DND-41 (cell line): ENCODE results near the gene PPP1R13B.

Experiments used
- ATAC-seq: fragments of 200-7000 bp; cut with Tn5 transposase; 3 replicates; pipeline ENCODE4 v1.9.1; 2021; ENCODE audit warnings: low read depth; ENCODE audit not compliant: insufficient read depth
- DNase-seq: peaks from one replicate; pipeline ENCODE4 v3.0.0-alpha.2; 2020
- H2AFZ ChIP-seq: 2 replicates; pipeline ENCODE4 v1.6.0; 2012; ENCODE audit warnings: low read depth, low read length
- H3K27ac ChIP-seq: 2 replicates; pipeline ENCODE4 v1.5.1; 2012; ENCODE audit warnings: low read length, inconsistent platforms
- H3K27me3 ChIP-seq: fragments of 200-600 bp; sonication (generic); 2 replicates; pipeline ENCODE4 v1.6.0; 2012; ENCODE audit warnings: low read length, mild to moderate bottlenecking, inconsistent platforms; ENCODE audit not compliant: insufficient read depth, poor library complexity
- H3K36me3 ChIP-seq: 2 replicates; pipeline ENCODE4 v1.5.1; 2012; ENCODE audit warnings: low read length, inconsistent platforms; ENCODE audit not compliant: insufficient read depth
- H3K4me1 ChIP-seq: 2 replicates; pipeline ENCODE4 v1.5.1; 2012; ENCODE audit warnings: mild to moderate bottlenecking, low read length; ENCODE audit not compliant: insufficient read depth
- H3K4me2 ChIP-seq: 2 replicates; pipeline ENCODE4 v1.6.0; 2012; ENCODE audit warnings: mild to moderate bottlenecking, moderate library complexity, low read length, inconsistent platforms; ENCODE audit not compliant: insufficient read depth
- H3K4me3 ChIP-seq, 2 experiments: fragments of 200-600 bp in 1 of 2; shearing (Covaris generic) in 1 of 2; 2 replicates each; pipeline ENCODE4 v1.5.1; 2012 to 2016; ENCODE audit warnings: inconsistent platforms in 2 of 2, low read length in 2 of 2, mild to moderate bottlenecking in 2 of 2, low read depth in 1 of 2, moderate library complexity in 1 of 2
- H3K79me2 ChIP-seq: 2 replicates; pipeline ENCODE4 v1.6.0; 2012; ENCODE audit warnings: low read length, inconsistent platforms; ENCODE audit not compliant: insufficient read depth
- H3K9ac ChIP-seq: 2 replicates; pipeline ENCODE4 v1.6.0; 2012; ENCODE audit warnings: low read depth, mild to moderate bottlenecking, inconsistent platforms, low read length, moderate library complexity
- H3K9me3 ChIP-seq: 2 replicates; pipeline ENCODE4 v1.5.1; 2012; ENCODE audit warnings: low read length, moderate library complexity, mild to moderate bottlenecking, inconsistent platforms; ENCODE audit not compliant: insufficient read depth, severe bottlenecking
- H4K20me1 ChIP-seq: 2 replicates; pipeline ENCODE4 v1.6.0; 2012; ENCODE audit warnings: low read length; ENCODE audit not compliant: insufficient read depth
- CTCF ChIP-seq: IDR thresholded peaks from 2 replicates; pipeline ENCODE4 v1.5.1; 2012; ENCODE audit warnings: borderline replicate concordance, low read length, moderate library complexity, mild to moderate bottlenecking; ENCODE audit not compliant: poor library complexity, severe bottlenecking; ENCODE audit errors: extremely low read depth
- EZH2 ChIP-seq: IDR thresholded peaks from 3 replicates; pipeline ENCODE4 v1.6.1; 2012; ENCODE audit warnings: borderline replicate concordance, low read depth, mild to moderate bottlenecking, moderate library complexity, low read length, inconsistent platforms; ENCODE audit not compliant: severe bottlenecking

Gene PPP1R13B

DNA sequence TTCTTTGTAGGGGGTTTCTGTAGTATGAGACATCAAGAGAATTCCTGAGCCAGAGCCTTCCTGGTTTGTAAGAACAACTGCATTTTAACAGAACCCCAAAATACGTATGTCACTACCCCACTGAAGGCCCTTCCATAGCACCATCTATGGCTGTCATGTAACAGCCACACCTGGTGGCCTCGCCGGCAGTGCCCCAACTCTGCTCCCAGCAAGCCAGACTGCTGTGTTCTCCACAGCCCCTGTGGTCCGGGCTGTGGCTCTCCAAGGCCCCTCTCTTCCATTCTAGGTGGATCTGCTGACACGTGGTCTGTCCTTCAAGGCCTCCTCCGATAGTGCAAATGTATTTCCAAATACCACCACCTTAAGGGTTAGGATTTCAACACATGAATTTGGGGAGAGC is 9.9 kb upstream of the PPP1R13B start:
- H3K4me2 ChIP-seq, result no peak overlapping the region
- H3K27me3 ChIP-seq, result peaks cover 3% of the 10 kb centered on the region
- H3K9ac ChIP-seq, result no peak overlapping the region
- TF ChIP-seq EZH2, result no peak
- TF ChIP-seq CTCF, result no peak
- no peaks in the 10 kb centered on the region for H3K4me1 ChIP-seq
- H4K20me1 ChIP-seq, result no peaks in the 10 kb centered on the region
- H3K4me3 ChIP-seq, result no peak overlapping the region
- no peak overlapping the region for H3K27ac ChIP-seq
- H3K36me3 ChIP-seq, result no peaks in the 10 kb centered on the region
- no peaks in the 10 kb centered on the region for H3K79me2 ChIP-seq
- H2AFZ ChIP-seq, result no peak overlapping the region
- ATAC-seq (no peak), DNase-seq (no peak)
- no peaks in the 10 kb centered on the region for H3K9me3 ChIP-seq

DNA sequence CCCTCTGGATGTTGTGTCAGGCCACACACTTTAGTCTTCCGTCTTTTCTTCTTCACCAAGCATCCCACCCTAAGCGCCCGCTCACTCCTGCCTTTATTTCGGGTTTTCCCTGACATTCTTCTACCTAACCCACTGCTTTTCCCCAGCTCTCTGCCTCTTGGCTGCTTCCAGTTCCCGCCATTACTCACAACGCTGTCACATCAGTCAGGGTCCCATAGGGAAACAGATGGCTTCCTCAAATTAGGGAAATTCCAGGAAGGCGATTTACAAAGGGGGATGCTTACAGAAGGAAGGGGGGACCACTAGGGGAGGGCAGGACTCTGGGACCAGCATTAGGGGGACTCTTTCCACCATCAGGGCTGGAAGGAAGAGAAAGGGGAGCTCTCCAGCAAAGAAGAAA is 9.2 kb upstream of the PPP1R13B start:
- no peaks in the 10 kb centered on the region for H3K36me3 ChIP-seq

GRCh38 chr14:103856105-103856504 is 8.7 kb upstream of the PPP1R13B start:
- H3K36me3 ChIP-seq, result no peaks in the 10 kb centered on the region
- DNase-seq (no peak), ATAC-seq (no peak)
- H3K27me3 ChIP-seq, result peaks cover 3% of the 10 kb centered on the region
- peak; percentile 19 for TF ChIP-seq CTCF
- no peak for TF ChIP-seq EZH2
- no peaks in the 10 kb centered on the region for H3K79me2 ChIP-seq
- H4K20me1 ChIP-seq, result no peaks in the 10 kb centered on the region
- no peak overlapping the region for H3K4me3 ChIP-seq
- H3K4me1 ChIP-seq, result no peaks in the 10 kb centered on the region
- H3K9me3 ChIP-seq, result no peaks in the 10 kb centered on the region
- no peak overlapping the region for H3K4me2 ChIP-seq
- no peak overlapping the region for H3K27ac ChIP-seq
- no peak overlapping the region for H3K9ac ChIP-seq
- no peak overlapping the region; the same call in 1 of the 2 replicates for H2AFZ ChIP-seq

More for the DNA sequence above, 9.2 kb upstream of the PPP1R13B start:
- Histone ChIP-seq H3K4me1 (no peaks in the 10 kb centered on the region), H3K27me3 (peaks cover 3% of the 10 kb centered on the region), H3K27ac (no peak overlapping the region), H3K4me3 (no peak overlapping the region), H2AFZ (no peak overlapping the region), H4K20me1 (no peaks in the 10 kb centered on the region), H3K9ac (no peak overlapping the region), H3K4me2 (no peak overlapping the region), H3K79me2 (no peaks in the 10 kb centered on the region), H3K9me3 (no peaks in the 10 kb centered on the region)
- no peak for ATAC-seq
- TF ChIP-seq CTCF (no peak), EZH2 (no peak)
- no peak for DNase-seq

DNA sequence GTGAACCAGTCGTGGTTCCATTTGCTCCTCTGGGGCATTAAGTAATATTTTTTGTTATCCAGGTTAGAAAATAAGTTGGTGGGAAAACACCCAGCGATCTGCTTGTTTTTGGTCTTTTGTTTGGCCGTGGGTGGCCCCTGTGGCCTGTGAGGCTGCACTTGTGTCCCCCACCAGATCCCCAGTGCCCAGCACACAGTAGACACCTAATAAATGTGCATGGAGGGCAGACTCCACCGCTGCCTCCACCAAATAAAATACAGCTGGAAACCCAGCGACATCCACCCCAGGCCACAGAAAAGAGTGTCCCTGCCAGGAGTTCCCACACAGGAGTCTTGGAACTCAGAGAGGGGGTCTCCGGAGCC is 8.3 kb upstream of the PPP1R13B start:
- no peaks in the 10 kb centered on the region for H3K4me1 ChIP-seq
- H2AFZ ChIP-seq, result no peak overlapping the region
- H3K36me3 ChIP-seq, result no peaks in the 10 kb centered on the region
- DNase-seq, result no peak
- no peak overlapping the region for H3K9ac ChIP-seq
- H3K79me2 ChIP-seq, result no peaks in the 10 kb centered on the region
- no peak overlapping the region for H3K4me2 ChIP-seq
- no peaks in the 10 kb centered on the region for H3K9me3 ChIP-seq
- H3K27ac ChIP-seq, result no peak overlapping the region
- H4K20me1 ChIP-seq, result no peaks in the 10 kb centered on the region
- H3K27me3 ChIP-seq, result peaks cover 3% of the 10 kb centered on the region
- ATAC-seq, result no peak
- H3K4me3 ChIP-seq, result no peak overlapping the region
- no peak for TF ChIP-seq EZH2
- no peak for TF ChIP-seq CTCF
